Activated T-cell treated with anti-CD3 and anti-CD28 coated beads for 48 hours (primary cell): Measurements from ENCODE around the gene TAC3.
"Not testable (repeated sequence)": the region's sequence is repeated elsewhere in the genome, so short reads cannot be mapped to it uniquely, and the experiment has no call there.

Source experiments
- DNase-seq: peaks from one replicate; pipeline ENCODE4 v3.0.0-alpha.2; 2020; ENCODE audit warnings: low read depth

TAC3 gene

GRCh38 chr12:56982578-56983236 lies 33.6 kb downstream of the TAC3 start:
- not testable (repeated sequence) for DNase-seq

- DNase-seq: no peak
Measured at GRCh38 chr12:56980941-56981530, 35.3 kb downstream of the TAC3 start.

GRCh38 chr12:56980268-56980667 lies 36.1 kb downstream of the TAC3 start:
- no peak for DNase-seq

- no peak for DNase-seq
Measured at GRCh38 chr12:56979628-56980027, 36.7 kb downstream of the TAC3 start.

- no peak for DNase-seq
Measured at GRCh38 chr12:56978397-56979138, 37.8 kb downstream of the TAC3 start.

- DNase-seq: not testable (repeated sequence)
Measured at GRCh38 chr12:56977361-56977760, 39.0 kb downstream of the TAC3 start.

GRCh38 chr12:56974224-56974623 lies 42.1 kb downstream of the TAC3 start:
- DNase-seq: not testable (repeated sequence)

GRCh38 chr12:56968910-56969309 lies 47.4 kb downstream of the TAC3 start:
- DNase-seq: not testable (repeated sequence)

- not testable (repeated sequence) for DNase-seq
Measured at GRCh38 chr12:56965997-56966642, 50.2 kb downstream of the TAC3 start.

GRCh38 chr12:56965124-56965523 lies 51.2 kb downstream of the TAC3 start:
- not testable (repeated sequence) for DNase-seq

- not testable (repeated sequence) for DNase-seq
Measured at GRCh38 chr12:56963557-56963956, 52.8 kb downstream of the TAC3 start.

GRCh38 chr12:56962247-56962646 lies 54.1 kb downstream of the TAC3 start:
- not testable (repeated sequence) for DNase-seq
